Measurements from ENCODE around the gene PTPRK.

GRCh38 chr6:128047989-128048388 is 472.4 kb downstream of the PTPRK start:
- TF ChIP-seq CTCF (IDR thresholded peaks at IDR 0.05; ENCODE audit: low read depth, low read length, missing input control): no peak
- TF ChIP-seq SP1 (IDR thresholded peaks at IDR 0.05): no peak
- no peak for TF ChIP-seq MAX (IDR thresholded peaks at IDR 0.05)
- no peak for TF ChIP-seq YY1 (IDR thresholded peaks at IDR 0.05)
- no peak for TF ChIP-seq FOXA1 (IDR thresholded peaks at IDR 0.05)
- no peak for TF ChIP-seq REST (IDR thresholded peaks at IDR 0.05)

Data from liver (tissue), 3 donors.